Omental fat pad (tissue), 4 donors: ENCODE results near the gene ZNF700. TPM values are rescaled to one million over a fixed set of nuclear protein-coding genes. Genes with fewer than 3 reads are reported as not detected.
"Not testable (repeated sequence)": the region's sequence is repeated elsewhere in the genome, so short reads cannot be mapped to it uniquely, and the experiment has no call there.

Experiments
- ATAC-seq: fragments of 150-250 bp; one replicate; pipeline ENCODE4 v1.9.1; 2016; ENCODE audit warnings: mild to moderate bottlenecking, moderate library complexity; ENCODE audit not compliant: low FRiP score
- DNase-seq: peaks from one replicate; pipeline ENCODE4 v3.0.0-alpha.2; 2019; ENCODE audit warnings: low spot score
- total RNA-seq, 4 donors: library from RNA; depleted of rRNA; stranded (reverse); fragments of >200 nt; gene quantifications; one replicate each; pipeline ENCODE4 v1.1.0, GENCODE V29; 2016
- TF ChIP-seq, protein P1 (sequence below), 3 donors: fragments of 450-650 bp; IDR thresholded peaks; one replicate each; pipeline ENCODE4 v1.5.1; 2016 to 2017; ENCODE audit warnings: antibody characterized with exemption in 3 of 3, mild to moderate bottlenecking in 3 of 3, moderate library complexity in 2 of 3

ZNF700 gene
- 10 to 100 TPM in 3 of 4 donors, 1 to 10 TPM in 1; 8.3 to 26.5 (median 10.4) TPM for total RNA-seq

DNA sequence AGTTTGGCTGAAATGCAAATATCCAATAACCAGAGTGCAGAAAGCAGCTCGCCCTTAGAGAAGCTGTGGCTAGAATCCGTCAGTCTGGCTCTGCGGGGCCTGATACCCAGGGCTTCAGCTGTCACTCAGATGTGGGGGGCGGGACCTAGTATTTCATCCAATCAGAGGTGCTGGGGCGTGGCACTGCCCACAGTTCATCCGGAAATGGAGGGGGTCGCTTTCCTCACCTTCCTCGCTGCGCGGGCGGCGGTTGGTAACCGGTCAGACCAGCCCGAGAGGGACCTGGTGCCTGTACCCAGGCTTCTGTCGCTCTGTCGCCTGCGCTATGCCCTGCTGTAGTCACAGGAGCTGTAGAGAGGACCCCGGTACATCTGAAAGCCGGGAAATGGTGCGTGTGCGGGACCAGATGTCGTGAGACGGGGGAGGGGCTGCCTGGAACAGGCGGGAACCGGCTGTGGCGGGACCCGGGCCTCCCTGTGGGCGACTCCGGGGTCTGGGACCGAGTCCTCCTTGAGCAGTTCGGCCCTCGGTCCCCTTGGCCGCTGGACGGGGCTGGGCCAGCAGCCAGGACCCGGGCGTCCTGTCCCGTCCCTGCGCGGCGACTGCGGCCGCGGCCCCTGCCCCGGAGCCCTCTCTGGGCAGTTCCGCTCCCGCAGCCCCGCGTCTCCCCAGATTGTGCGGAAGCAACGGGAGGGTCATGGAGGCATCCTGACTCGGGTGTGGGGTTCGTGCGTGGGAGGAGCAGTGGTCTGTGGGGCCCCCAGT, at the start of gene ZNF700:
TSS of gene ZNF700 (plus strand) at position 222 of the 765 bp plus-strand sequence. CDS start at position 326, 104 bp downstream.
- ATAC-seq (peak; percentile 98), DNase-seq (peak; percentile 98)
- TF ChIP-seq, protein P1, sequence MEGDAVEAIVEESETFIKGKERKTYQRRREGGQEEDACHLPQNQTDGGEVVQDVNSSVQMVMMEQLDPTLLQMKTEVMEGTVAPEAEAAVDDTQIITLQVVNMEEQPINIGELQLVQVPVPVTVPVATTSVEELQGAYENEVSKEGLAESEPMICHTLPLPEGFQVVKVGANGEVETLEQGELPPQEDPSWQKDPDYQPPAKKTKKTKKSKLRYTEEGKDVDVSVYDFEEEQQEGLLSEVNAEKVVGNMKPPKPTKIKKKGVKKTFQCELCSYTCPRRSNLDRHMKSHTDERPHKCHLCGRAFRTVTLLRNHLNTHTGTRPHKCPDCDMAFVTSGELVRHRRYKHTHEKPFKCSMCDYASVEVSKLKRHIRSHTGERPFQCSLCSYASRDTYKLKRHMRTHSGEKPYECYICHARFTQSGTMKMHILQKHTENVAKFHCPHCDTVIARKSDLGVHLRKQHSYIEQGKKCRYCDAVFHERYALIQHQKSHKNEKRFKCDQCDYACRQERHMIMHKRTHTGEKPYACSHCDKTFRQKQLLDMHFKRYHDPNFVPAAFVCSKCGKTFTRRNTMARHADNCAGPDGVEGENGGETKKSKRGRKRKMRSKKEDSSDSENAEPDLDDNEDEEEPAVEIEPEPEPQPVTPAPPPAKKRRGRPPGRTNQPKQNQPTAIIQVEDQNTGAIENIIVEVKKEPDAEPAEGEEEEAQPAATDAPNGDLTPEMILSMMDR (IDR thresholded peaks at IDR 0.05): no peak

DNA sequence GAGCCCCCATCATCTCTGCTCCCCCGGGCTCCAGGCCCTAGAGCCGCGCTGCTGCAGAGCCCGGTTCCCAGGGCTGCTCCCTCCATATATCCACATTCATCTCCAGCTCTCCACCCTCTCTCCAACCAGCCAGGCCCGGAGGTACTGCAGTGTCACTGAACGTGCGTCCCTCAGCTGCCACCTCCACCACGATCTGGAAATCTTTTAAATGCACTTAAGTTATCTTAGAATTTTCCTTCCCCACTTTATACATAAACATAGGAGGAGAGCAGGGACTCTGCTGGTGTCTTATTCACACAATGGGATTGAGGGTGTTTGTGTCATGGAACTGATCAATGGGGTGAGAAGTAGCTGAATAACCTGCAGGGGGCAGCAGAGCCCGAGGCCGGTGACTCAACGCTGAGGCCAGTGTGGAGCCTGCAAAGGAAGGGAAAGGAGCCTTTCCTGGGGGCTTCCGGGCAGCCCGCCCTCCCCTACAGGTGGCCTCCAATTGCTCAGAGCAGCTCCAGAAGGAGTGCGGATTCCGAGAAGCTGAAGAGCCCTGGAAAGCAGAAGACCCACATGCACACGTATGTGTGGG, 45.1 kb upstream of the ZNF700 start:
- ATAC-seq, DNase-seq: not testable (repeated sequence)

DNA sequence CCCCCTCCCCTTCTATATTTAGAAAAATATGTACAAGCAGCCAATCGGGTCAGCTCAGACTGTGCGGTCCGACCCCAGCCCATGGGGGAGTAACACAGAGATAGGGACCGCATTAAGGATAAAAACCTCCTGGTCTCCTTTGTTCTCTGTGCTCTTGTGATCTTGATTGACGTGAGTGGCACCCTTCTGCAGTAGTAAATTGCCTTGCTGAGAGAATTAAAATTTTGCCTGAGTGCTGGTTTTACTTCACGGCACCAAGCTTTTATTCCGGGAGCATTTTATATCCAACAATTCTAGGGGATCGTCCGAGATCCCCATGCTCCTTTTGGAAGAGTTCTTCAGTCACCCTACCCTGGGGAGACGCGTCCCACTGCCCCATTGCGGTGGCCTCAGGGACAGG, 44.3 kb upstream of the ZNF700 start:
- DNase-seq (no peak), ATAC-seq (no peak)
- TF ChIP-seq, protein P1 (IDR thresholded peaks at IDR 0.05): no peak

DNA sequence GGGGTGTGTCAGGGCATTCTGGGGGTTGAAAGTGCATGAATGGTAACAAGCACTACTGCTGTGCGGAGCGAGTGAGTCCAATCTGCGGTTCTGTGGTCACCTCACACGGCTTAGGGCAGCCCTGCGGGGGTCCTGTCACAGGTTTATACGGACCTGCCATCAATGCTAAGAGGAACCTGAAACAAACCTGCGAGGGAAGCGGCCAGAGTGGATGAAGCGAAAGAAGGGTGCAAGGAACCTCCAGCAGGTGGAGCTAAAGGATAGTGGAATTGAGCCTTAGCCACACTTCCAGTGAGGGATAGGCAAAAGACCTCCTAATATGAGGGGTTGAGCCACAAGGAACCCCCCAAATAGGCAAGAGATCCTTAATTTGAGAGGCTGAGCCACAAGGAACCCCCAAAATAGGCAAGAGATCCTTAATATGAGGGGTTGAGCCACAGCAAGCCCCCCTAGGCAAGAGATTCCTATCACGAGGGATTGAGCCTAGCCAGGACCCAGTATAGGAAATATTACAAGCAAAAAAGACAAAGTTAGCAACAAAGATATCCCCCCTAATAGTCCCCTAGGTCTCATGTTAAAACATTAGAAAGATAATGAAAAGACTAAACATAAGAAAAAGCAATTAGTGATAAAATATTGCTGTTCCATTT, 43.6 kb upstream of the ZNF700 start:
- DNase-seq: peak; percentile 38

DNA sequence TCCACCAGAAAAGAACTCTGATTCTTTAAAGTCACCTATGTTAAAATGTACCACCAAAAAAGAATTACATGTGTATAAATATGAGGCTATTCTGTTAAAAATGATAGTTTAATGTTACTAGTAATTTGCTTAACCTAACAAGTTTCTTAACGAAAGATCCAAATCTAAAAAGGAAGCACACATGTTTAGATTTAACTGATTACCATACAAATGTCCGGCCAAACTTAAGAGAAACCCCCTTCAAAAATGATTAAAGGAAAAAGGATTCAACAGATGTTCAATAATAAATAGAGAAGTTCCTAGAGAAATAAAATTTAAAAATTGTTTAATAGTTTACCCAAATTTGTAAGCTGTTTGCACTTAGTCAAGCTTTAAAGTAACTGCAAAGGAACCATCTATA, 42.3 kb upstream of the ZNF700 start:
- no peak for ATAC-seq
- TF ChIP-seq, protein P1 (IDR thresholded peaks at IDR 0.05): no peak
- no peak for DNase-seq

More for the DNA sequence above, 43.6 kb upstream of the ZNF700 start:
- TF ChIP-seq, protein P1 (IDR thresholded peaks at IDR 0.05): peak in 1 of 3 donors; percentile 26
- no peak for ATAC-seq

DNA sequence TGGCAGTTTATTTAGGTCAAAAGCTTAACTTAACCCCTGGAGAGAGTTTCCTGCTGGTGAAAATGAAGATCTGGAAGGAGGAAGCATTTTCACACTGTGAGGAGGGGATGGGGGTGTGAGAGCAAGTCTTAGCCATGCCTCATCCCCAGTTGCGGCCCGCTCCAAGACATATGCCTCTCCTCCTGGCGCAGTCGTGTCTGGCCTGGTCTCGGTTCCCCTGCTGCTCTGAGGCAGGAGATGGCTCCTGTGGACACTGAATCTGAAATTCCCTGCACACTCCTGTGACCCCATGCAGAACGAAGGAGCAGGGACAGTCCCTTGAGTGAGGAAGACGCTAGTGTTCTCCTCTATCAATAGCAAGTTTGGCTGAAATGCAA, 37.7 kb upstream of the ZNF700 start:
- TF ChIP-seq, protein P1 (IDR thresholded peaks at IDR 0.05): no peak
- peak; percentile 15 for ATAC-seq
- no peak for DNase-seq
